GM12801 (cell line): ENCODE measurements around the gene KANK4.

ENCODE experiments used
- TF ChIP-seq, protein P1 (sequence below): IDR thresholded peaks from one replicate; pipeline ENCODE4 v1.5.1; 2011; ENCODE audit warnings: control low read depth; ENCODE audit not compliant: insufficient read length; ENCODE audit errors: extremely low read depth

Gene KANK4

DNA sequence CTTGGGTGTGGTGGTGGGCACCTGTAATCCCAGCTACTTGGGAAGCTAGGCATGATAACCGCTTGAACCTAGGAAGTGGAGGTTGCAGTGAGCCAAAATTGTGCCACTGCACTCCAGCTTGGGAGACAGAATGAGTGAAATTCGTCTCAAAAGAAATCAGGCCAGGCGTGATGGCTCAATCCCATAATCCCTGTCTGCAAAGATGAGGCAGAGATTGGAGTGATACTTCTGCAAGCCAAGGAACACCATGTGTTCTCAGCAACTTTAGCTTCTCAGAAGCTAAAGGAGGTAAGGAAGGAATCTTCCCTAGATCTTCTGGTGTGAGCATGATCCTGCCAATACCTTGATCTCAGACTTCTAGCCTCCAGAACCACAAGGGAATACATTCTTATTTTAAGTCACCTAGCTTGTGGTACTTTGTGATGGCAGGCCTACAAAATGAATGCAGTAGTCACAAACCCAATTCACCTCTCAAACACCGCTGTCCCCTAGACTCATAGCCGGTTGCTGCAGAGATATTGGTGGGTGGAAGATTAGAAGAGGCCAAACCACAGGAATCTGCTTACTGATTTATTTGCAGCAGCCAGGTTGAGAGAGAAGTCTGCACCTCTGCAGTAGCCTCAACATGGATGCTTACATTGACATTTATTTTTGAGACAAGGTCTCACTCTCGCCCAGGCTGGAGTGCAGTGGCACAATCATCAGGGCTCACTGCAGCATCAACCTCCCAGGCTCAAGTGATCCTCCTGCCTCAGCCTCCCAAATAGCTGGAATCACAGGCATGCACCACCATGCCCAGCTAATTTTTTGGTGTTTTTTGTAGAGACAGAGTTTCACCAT is 105.9 kb downstream of the KANK4 start:
- TF ChIP-seq, protein P1, sequence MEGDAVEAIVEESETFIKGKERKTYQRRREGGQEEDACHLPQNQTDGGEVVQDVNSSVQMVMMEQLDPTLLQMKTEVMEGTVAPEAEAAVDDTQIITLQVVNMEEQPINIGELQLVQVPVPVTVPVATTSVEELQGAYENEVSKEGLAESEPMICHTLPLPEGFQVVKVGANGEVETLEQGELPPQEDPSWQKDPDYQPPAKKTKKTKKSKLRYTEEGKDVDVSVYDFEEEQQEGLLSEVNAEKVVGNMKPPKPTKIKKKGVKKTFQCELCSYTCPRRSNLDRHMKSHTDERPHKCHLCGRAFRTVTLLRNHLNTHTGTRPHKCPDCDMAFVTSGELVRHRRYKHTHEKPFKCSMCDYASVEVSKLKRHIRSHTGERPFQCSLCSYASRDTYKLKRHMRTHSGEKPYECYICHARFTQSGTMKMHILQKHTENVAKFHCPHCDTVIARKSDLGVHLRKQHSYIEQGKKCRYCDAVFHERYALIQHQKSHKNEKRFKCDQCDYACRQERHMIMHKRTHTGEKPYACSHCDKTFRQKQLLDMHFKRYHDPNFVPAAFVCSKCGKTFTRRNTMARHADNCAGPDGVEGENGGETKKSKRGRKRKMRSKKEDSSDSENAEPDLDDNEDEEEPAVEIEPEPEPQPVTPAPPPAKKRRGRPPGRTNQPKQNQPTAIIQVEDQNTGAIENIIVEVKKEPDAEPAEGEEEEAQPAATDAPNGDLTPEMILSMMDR: no peak

DNA sequence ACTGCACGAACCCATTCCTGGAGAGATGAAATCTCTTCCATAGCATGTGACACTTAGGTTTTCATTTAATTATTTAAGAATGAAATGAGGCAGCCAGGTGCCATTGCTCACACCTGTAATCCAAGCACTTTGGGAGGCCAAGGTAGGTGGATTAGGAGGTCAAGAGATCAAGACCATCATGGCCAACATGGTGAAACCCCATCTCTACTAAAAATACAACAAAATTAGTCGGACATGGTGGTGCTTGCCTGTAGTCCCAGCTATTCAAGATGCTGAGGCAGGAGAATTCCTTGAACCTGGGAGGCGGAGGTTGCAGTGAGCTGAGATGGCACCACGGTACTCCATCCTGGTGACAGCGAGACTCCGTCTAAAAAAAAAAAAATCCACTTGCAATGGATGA is 106.8 kb downstream of the KANK4 start:
- TF ChIP-seq, protein P1: no peak

DNA sequence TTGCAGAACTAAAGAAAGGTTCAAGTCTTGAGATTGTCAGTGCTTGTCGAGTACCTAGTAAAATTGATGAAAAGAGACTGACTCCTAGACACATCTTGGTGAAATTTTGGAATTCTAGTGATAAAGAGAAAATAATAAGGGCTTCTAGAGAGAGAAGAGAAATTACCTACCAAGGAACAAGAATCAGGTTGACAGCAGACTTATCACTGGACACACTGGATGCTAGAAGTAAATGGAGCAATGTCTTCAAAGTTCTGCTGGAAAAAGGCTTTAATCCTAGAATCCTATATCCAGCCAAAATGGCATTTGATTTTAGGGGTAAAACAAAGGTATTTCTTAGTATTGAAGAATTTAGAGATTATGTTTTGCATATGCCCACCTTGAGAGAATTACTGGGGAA is 108.3 kb downstream of the KANK4 start:
- TF ChIP-seq, protein P1: no peak

DNA sequence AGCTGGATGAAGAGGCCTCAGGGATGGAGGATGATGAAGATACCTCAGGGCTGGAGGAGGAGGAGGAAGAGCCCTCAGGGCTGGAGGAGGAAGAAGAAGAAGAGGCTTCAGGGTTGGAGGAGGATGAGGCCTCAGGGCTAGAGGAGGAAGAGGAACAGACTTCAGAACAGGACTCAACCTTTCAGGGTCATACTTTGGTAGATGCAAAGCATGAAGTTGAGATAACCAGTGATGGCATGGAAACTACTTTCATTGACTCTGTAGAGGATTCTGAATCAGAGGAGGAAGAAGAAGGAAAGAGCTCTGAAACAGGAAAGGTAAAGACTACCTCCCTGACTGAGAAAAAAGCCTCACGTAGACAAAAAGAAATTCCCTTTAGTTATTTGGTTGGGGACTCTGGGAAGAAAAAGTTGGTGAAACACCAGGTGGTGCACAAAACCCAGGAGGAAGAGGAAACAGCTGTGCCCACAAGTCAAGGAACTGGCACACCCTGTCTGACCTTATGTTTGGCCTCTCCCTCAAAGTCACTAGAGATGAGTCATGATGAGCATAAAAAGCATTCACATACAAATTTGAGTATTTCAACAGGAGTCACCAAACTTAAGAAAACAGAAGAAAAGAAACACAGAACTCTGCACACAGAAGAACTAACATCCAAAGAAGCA is 109.2 kb downstream of the KANK4 start:
- TF ChIP-seq, protein P1: no peak

DNA sequence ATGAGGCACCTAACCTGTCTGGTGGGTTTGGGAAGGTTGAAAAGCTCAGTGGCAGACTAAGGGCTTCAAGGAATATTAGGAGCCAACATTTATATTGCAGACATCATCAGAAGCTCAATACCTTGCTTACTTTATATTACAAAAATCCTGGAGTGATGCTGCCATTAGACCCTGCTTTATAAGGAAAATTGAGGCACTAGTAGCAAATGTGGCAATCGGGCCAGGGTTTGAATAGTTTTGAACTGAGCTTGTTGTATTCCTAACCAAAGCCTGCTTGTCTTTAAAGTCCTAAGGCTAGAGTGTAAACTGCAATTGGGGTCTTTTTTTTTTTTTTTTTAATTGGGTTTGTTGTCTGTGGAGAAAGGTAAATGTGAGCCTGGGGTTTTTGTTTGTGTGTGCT is 110.3 kb downstream of the KANK4 start:
- TF ChIP-seq, protein P1: no peak

DNA sequence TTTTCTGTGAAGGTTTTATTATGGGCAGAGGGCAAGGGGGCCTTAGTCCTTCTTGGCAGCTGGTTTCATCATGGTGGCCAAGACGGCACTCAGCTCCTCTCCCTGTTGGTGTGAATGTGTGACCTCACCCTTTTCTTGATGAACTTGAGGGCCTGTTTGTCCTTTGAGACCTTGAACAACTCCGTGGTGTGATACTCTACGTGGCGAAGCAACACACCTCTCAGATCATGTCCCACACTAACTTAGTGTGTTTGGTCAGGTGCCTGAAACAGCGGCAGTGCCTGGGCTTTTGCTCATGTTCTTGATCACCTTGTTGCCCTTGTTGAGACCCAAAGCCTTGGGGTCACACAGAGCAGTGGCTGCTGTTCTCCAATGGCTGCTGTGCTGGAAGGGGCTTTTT is 111.1 kb downstream of the KANK4 start:
- TF ChIP-seq, protein P1: no peak

DNA sequence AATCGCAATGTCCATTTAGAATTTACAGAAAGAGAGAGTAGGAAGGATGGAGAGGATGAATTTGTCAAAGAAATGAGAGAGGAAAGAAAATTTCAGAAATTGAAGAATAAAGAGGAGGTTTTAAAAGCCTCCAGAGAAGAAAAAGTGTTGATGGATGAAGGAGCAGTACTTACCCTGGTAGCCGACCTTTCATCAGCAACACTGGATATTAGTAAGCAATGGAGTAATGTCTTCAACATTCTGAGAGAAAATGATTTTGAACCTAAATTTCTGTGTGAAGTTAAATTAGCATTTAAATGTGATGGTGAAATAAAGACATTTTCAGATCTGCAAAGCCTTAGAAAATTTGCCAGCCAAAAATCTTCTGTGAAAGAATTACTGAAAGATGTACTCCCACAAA is 112.0 kb downstream of the KANK4 start:
- TF ChIP-seq, protein P1: no peak
